ENCODE measurements around the gene LINS1. TPM values are rescaled to one million over a fixed set of nuclear protein-coding genes. Genes with fewer than 3 reads are reported as not detected.
"Not testable (repeated sequence)": the region's sequence is repeated elsewhere in the genome, so short reads cannot be mapped to it uniquely, and the experiment has no call there.

Gene LINS1
- polyA plus RNA-seq, 1 donor from 2014 or later: 21.4 TPM

DNA sequence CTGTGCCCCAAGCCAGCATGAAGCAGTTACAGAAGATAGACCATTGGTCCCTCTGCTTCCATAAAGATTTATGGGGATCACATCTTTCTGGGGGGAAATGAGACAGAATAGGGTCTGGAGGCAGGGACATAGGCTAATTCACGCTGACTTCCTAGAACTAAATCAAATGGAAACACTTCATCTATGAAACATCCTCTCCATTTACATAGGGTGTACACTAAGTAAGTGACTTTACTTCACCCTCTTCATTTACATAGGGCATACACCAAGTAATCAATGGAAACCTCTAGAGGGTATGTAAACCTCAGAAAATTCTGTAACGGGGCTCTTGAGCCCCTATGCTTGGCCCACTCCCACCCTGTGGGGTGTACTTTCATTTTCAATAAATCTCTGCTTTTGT is 10.1 kb downstream of the LINS1 start:
- peaks cover 4% of the 10 kb centered on the region for H3K9me3 ChIP-seq (ENCODE audit: low read length)

DNA sequence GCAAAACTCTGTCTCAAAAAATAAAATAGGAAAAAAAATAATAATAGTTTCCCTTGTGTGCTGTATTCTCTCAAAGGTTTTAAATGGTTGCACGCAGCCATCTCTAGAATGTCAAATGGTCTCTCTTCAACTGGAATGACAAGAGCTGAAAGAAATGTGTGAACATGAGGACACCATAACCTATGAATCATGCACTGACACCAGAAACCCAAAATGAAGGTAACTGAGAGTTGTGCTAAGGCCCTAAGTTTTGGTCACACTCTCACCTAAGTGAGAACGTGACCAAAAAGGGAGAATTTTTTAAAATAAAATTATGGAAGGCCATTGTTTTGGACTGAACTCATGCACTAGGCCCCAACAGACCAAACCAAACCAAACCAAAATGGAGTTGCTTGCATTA is 10.8 kb downstream of the LINS1 start:
- H3K9me3 ChIP-seq (ENCODE audit: low read length); H4K20me1 ChIP-seq (ENCODE audit: insufficient read depth); H2AFZ ChIP-seq (ENCODE audit: low read depth, low read length); H3K9ac ChIP-seq (ENCODE audit: low read length); H3K27me3 ChIP-seq (ENCODE audit: insufficient read depth, low read depth, low read length); H3F3A ChIP-seq (ENCODE audit: insufficient read depth, low read length, poor library complexity, severe bottlenecking); H3K4me2 ChIP-seq (ENCODE audit: low read length); H3K36me3 ChIP-seq (ENCODE audit: insufficient read depth, low read length); H3K27ac ChIP-seq (ENCODE audit: low read length); H3K9me2 ChIP-seq (ENCODE audit: insufficient read depth, low read length); H3K4me3 ChIP-seq (ENCODE audit: low read length): not testable (repeated sequence)
- peaks cover 24% of the 10 kb centered on the region for H3K79me2 ChIP-seq (replicated peaks; ENCODE audit: insufficient read depth, low read length)

More for the DNA sequence above, 10.1 kb downstream of the LINS1 start:
- Histone ChIP-seq H3K79me2 (replicated peaks; ENCODE audit: insufficient read depth, low read length) (peaks cover 24% of the 10 kb centered on the region), H4K20me1 (ENCODE audit: insufficient read depth) (no peaks in the 10 kb centered on the region), H3K36me3 (ENCODE audit: insufficient read depth, low read length) (no peaks in the 10 kb centered on the region), H3K4me2 (ENCODE audit: low read length) (no peak overlapping the region), H3K4me3 (ENCODE audit: low read length) (no peak overlapping the region), H2AFZ (ENCODE audit: low read depth, low read length) (no peak overlapping the region), H3K9me2 (ENCODE audit: insufficient read depth, low read length) (no peaks in the 10 kb centered on the region), H3F3A (ENCODE audit: insufficient read depth, low read length, poor library complexity, severe bottlenecking) (no peaks in the 10 kb centered on the region), H3K9ac (ENCODE audit: low read length) (no peak overlapping the region), H3K27me3 (ENCODE audit: insufficient read depth, low read depth, low read length) (no peaks in the 10 kb centered on the region), H3K27ac (ENCODE audit: low read length) (no peak overlapping the region)
- TF ChIP-seq TAF1 (IDR thresholded peaks at IDR 0.05; ENCODE audit: low read depth) (no peak), MXI1 (conservative IDR thresholded peaks at IDR 0.05; ENCODE audit: poor library complexity, severe bottlenecking) (no peak), SMC3 (conservative IDR thresholded peaks at IDR 0.05; ENCODE audit: poor library complexity) (no peak), EP300 (conservative IDR thresholded peaks at IDR 0.05; ENCODE audit: poor library complexity, severe bottlenecking) (no peak), POLR2AphosphoS5 (IDR thresholded peaks at IDR 0.05) (no peak), RAD21 (conservative IDR thresholded peaks at IDR 0.05) (no peak), EZH2 (IDR thresholded peaks at IDR 0.05; ENCODE audit: borderline replicate concordance, insufficient read depth, low read length, poor library complexity, severe bottlenecking) (no peak)
- TF ChIP-seq, protein P1, sequence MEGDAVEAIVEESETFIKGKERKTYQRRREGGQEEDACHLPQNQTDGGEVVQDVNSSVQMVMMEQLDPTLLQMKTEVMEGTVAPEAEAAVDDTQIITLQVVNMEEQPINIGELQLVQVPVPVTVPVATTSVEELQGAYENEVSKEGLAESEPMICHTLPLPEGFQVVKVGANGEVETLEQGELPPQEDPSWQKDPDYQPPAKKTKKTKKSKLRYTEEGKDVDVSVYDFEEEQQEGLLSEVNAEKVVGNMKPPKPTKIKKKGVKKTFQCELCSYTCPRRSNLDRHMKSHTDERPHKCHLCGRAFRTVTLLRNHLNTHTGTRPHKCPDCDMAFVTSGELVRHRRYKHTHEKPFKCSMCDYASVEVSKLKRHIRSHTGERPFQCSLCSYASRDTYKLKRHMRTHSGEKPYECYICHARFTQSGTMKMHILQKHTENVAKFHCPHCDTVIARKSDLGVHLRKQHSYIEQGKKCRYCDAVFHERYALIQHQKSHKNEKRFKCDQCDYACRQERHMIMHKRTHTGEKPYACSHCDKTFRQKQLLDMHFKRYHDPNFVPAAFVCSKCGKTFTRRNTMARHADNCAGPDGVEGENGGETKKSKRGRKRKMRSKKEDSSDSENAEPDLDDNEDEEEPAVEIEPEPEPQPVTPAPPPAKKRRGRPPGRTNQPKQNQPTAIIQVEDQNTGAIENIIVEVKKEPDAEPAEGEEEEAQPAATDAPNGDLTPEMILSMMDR (IDR thresholded peaks at IDR 0.05; ENCODE audit: poor library complexity, severe bottlenecking): no peak
- TF ChIP-seq, protein P2, sequence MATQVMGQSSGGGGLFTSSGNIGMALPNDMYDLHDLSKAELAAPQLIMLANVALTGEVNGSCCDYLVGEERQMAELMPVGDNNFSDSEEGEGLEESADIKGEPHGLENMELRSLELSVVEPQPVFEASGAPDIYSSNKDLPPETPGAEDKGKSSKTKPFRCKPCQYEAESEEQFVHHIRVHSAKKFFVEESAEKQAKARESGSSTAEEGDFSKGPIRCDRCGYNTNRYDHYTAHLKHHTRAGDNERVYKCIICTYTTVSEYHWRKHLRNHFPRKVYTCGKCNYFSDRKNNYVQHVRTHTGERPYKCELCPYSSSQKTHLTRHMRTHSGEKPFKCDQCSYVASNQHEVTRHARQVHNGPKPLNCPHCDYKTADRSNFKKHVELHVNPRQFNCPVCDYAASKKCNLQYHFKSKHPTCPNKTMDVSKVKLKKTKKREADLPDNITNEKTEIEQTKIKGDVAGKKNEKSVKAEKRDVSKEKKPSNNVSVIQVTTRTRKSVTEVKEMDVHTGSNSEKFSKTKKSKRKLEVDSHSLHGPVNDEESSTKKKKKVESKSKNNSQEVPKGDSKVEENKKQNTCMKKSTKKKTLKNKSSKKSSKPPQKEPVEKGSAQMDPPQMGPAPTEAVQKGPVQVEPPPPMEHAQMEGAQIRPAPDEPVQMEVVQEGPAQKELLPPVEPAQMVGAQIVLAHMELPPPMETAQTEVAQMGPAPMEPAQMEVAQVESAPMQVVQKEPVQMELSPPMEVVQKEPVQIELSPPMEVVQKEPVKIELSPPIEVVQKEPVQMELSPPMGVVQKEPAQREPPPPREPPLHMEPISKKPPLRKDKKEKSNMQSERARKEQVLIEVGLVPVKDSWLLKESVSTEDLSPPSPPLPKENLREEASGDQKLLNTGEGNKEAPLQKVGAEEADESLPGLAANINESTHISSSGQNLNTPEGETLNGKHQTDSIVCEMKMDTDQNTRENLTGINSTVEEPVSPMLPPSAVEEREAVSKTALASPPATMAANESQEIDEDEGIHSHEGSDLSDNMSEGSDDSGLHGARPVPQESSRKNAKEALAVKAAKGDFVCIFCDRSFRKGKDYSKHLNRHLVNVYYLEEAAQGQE (IDR thresholded peaks at IDR 0.05; ENCODE audit: borderline replicate concordance): no peak
